ENCODE measurements around the gene CHRD.

Gene CHRD

DNA sequence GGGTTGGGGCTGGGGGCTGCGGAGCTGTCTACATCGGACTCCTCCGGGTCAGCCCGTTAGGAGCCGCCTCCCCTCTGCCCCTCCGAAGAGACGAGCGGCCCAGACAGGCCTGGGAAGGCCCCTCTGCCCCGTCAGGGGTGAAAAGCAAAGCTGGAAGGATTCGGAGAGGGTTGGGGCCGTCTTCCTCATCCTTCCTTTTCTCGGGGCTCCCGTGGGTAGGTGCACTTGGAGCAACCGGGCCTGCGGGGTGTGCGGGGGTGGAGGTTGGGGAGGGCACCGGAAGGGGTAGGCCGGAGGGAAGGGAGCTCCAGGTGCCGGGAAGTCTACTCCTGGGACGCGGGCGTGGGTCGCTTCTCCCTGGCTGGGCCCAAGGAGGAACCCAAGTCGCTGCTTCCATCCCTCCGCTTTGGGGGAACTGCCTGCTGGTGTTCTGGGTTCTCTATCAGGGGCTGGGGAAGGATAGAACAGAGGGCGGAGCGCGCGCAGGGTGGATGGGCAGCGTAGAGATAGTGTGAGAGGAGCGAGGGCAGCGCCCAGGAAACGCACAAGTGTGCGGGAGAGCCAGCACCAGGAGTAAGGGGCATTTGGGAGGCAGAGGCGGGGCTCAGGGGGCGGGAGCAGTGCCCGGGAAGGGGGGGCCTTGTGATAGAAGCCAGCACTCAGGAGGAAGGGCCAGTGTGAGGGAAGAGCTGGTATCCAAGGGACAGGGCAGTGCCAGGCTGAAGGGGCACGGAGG, 17.8 kb upstream of the CHRD start:
- FAIRE-seq, result no peak

DNA sequence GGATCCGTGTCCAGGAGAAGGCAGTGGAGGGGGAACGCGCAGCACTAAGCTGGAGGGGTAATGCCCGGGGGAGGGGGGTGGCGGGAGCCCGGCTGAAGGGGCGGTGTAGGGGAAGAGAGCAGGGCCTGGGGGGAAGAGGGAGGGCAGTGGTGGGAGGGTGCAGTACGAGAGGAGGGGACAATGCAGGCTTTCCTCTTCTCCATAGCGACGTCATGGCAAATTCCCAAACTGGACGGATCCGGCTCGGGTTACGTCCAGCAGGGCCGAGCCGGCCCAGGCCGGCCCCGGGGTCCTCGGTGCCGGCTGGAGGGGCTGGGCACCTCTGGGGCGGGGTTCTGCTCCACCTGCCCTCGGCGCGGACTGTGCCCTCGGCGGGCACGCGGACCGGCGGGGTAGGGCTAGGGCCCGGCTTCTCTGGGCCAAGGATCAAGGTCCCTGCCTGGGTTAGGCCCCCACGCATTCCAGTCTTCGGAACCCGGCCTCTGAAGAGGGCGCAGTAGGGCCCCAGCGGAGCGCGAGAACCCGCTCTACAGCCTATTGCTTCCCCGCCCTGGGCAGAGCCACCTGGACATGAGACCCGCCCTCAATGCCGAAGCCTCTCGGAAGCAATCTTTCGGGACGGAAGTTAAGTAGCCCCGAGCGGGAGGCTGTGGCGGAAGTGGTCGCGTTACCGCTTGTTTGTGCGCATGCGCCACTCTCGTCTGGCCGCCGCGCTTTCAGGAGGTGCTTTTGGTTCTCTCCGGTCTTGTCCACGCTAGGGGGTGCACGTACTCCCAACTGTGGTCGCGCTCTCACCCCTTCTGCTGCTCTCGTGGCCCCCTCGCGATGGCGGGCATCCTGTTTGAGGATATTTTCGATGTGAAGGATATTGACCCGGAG, 16.9 kb upstream of the CHRD start:
- FAIRE-seq, result peak; percentile 85

DNA sequence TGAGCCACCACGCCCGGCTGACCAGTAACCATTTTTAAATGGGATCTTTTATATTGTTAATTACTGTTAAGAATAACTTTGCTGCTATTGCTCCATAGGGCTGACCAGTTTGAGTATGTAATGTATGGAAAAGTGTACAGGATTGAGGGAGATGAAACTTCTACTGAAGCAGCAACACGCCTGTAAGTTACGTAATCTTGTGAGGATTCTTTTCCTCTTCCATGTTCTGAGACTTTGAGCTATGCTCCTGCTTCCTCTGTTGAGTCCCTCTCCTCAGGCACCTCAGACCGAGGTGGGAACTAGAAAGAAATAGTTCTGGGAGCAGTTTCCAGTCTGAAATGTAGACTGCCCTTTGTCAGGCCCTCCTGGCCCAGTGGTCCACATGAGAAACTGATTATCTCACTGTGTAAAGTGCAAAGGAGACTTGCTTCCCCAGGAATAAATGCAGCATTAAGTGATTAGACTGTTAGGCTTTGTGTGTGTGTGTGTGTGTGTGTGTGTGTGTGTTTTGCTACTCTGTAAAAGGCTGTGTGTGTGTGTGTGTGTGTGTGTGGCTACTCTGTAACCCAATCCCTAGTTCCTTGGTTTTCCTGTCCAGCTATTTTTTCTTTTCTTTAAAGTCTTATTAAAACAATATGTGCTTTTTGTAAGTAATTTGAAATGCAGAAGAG, 13.1 kb upstream of the CHRD start:
- FAIRE-seq, result no peak

DNA sequence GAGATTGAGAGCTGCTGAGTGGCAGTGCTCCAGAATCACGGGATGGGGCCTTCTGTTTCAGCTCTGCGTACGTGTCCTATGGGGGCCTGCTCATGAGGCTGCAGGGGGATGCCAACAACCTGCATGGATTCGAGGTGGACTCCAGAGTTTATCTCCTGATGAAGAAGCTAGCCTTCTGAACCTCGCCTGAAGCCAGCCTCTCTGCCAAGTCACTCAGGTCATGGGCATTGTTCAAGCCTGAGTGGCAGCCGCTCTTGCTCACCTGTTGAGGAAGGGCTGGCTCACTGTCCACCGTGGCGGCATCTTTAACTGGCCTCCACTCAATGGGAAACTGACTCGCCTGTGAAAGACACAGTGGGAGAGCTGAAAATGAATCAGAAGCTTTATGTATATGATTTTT, 11.7 kb upstream of the CHRD start:
- FAIRE-seq, result no peak

DNA sequence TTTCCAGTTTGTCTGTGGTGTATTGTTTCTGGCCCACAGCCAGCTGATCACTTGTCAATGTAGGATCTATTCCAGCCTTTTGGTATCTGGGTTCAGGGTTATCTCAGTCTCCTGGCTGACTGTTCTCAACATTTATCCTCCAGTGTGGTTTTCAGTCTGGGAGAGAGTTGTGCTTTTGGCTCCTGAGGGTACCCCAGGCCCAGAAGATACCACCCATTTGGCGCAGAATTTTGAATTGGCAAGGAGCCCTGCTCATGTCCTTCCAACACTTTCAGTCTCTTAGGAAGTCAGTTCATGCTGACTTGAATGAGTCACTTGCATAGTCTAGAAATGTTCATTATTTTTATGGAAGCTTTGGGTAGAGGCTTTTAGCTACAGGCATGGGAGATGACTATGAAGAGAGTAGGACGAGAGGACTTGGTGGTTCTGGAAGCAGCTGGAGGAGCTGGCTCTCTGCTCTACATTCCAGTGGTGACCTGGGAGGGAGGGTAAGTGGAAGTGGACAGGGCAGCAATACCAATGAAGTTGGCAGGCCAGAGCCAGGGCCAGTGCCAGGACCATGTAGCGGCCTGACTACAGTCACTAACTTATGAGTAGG, 11.2 kb upstream of the CHRD start:
- FAIRE-seq, result no peak

DNA sequence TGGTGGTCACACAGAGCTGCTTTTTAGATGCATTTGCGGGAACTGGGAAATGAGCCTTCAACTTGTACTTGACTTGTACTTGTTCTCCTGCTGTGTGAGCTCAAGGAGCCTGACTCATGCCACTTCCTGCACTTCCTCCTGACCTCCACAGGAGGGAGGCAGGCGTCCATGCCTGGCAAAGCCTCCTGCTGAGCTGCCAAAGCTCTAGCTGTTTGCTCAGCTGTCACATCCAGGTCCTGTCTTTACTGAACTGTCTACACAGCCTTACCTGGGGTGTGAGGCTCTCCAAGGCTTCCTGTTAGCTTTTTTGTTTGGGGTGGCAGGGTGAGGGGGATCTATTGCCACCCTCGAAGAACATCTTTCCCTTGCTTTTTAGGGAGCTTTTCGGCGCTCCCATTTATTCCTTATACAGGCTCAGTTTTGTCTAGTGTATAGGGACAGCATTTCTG, 8.3 kb upstream of the CHRD start:
- no peak for FAIRE-seq

DNA sequence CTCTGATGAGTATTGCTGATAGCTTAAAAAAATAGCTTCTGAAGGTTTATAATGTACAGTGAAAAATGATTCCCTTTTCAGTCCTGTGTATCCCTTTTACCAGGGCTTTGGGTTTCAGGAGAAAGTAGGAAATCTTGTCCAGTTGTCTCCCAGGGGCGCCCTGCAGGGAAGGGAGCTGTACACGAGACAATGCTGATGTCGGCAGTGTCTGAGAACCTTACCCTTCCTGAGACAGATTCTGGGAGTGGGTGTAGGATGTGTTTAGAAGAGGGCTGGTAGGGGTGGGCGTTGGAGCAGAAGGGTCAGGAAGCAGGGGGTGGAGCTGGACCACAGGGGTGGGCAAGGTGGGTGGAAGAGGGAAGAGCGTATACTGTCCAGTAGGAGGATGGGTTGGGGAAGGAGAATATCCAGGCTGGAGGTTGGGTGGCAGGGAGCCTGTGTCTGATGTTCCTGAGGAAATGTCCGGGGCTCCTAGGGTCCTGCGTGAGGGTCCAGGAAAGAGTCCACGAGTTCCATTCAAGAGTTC, 7.5 kb upstream of the CHRD start:
- FAIRE-seq, result no peak

DNA sequence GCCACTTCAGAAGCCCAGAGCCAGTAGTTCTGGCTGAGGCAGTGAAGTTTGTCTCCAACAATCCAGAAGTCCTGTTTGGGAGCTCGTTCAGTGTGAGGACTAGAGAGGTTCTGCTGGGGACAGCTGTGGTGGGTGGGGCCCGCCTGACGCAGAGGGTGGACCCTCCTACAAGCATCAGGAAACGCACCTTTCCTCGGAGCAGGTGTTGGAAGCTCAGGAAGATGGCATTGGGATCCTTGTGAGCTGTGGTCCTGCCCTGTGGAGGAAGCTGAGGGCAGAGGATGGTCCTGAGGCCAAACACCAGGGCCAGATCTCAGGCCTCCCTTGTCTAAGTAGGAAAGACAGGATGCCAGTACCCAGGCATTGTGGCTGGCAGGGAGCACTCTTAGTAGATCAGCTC, 6.9 kb upstream of the CHRD start:
- no peak for FAIRE-seq

DNA sequence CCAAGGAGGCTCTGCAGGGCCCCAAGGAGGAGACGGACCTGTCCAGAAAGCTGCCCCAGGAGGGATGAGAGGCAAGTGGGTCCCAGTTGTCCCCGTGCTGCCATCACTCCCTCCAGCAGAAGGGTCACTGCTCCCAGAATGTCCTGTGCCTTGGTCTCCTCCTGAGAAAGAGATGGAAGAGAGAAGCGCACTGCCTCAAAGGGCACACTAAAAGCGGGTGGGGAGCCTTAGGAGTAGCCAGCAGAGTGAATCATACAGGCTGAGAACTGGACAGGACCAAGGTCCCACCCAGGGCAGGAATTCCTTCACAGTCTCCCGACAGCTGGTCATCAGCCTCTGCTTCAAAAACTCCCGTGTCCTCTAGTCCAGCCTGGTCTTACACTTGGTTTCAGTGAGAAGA, 6.4 kb upstream of the CHRD start:
- no peak for FAIRE-seq

DNA sequence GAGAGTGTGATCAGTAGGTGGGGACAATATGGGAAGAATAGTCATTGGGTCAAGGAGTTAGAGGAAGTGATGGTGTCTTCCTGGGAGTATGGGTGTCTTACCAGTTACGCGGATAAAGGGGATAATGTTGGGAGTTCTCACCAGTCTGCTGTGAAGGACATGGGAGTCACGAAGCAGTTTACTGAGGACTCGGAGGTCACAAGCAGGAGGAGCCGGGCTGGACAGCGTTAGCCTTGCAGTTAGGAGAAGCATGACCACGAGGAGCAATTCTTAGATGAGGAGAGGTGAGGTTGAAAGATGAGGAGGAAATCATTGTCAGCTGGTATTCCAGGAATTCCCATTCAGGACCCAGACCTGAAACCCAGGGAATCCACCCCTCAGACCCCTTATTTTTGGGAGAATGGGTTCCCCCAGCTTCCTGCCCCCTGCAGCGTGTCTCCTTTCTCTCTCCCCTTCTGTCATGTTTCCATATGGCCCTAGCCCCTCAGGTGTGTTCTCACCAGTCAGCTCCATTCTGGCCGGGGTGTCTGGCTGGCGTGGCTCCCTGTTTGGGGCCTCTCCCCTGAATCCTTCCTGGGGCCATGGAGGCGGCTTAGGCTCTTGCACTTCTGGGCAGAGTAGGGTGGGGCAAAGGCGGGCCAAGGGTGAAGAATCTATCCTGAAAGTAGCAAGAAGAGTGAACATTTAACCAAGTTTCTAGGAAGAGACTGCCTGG, 4.0 kb upstream of the CHRD start:
- no peak for FAIRE-seq

DNA sequence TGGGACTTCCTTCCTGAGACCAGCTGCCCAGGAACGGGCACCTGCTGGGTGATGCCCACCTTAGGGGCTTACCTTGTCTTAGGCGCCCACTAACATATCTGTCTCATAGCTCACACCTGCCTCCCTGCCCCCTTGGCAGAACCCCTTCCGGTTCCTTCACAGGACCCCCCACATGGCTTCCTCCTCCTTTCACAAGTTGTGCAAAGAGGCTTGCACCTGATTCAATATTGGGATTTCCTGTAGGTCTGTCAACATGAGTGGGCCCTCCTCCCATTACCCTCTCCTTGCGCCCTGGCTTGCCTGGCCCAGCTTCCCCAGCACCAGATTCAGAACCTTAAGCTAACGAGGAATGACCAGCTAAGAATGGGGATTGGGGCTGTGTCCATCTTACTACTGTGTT, 2.5 kb upstream of the CHRD start:
- FAIRE-seq, result no peak

DNA sequence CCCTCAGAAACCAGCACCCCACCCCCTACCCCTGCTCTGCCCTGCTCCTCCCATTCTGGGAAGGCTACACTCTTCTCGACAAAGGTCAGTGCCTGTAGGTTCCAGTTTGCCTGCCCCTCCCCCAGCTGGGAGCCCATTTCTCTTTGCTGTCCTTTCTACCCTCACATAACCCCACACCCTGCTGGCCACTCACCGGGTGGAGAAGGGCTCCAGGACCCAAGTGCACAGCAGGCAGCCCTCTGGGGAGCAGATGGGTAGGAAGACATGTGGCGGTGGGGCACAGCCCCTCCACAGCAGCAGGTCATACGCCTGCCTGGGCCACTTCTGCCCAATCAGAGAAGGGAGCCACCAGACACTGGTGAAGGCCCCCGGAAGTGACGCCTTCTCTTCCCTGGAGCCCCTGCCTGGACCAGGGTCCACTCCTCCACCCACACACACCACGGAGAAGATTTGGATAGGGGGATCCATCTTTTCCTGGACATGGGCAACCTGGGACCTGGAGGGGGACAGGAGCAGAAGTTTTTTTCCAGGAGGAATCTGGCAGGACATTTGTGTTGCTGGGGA, 1.9 kb upstream of the CHRD start, which contains the start of gene THPO:
TSS of gene THPO (minus strand) at position 326 of the 564 bp plus-strand sequence. CDS start 1,948 bp downstream, outside the sequence.
- no peak for FAIRE-seq

DNA sequence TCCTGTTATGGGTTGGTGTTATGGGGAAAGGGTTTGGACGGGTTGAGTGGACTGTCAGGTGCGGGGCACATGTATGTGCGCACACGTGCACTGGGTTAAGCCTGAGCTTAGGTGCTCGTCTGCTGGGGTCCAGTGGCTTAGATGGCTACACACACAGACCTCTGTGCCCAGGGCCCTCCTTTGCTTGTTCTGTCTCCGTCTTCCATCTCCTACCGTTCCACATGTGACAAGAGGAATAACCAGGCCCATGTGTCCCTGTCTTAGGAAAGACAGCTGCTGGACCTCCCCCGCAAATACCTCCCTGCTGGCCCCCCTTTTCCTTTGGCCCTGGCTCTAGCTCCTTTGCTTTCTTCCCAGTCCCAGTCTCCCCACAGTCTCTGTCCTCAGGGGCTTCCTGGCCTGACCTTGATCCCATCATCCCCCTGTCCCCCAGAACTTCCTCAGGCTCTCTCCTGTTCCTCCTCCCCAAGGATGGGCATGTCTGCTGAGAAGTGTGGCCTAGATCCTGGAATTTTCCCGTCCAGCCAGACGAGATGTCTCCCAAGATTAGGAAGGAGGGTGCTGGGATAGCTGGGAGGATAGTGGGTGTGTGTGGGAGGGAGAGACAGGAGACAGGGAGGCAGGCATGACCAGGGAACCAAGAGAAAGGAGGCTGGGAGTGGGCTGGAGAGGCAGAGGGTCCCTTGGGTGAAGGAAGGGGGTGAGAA, 1.1 kb upstream of the CHRD start:
- no peak for FAIRE-seq

DNA sequence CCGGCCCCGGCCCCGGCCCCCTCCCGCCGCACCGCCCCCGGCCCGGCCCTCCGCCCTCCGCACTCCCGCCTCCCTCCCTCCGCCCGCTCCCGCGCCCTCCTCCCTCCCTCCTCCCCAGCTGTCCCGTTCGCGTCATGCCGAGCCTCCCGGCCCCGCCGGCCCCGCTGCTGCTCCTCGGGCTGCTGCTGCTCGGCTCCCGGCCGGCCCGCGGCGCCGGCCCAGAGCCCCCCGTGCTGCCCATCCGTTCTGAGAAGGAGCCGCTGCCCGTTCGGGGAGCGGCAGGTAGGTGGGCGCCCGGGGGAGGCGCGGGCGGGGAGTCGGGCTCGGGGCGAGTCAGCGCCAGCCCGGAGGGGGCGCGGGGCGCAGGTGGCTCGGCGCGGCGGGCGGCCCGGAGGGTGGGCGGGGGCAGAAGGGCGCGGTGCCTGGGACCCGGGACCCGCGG, 352 bp downstream of the CHRD start:
- no peak for FAIRE-seq

DNA sequence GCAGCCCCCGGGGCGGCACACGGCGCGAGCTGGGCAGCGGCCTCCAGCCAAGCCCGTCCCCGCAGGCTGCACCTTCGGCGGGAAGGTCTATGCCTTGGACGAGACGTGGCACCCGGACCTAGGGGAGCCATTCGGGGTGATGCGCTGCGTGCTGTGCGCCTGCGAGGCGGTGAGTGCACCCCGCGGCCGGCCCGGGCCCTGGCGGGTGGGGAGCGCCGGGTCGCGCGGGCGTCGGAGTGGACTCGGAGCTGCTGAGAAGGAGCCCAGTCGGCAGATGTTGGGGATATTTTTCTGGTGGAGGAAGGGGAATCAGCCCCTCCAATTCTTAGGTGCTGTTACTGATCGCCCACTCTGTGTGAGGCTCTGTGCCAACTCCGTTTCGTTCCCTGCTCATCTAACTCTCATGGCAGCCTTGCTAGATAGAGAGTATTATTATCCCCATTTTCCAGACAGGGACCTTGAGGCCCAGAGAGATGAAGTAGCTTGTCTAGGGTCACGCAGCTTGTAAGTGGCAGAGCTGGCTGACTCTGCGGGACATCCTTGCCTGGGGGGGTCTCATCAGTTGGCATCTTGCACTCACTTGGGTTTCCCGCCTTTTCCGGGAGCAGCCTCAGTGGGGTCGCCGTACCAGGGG, 890 bp downstream of the CHRD start:
- FAIRE-seq, result no peak

DNA sequence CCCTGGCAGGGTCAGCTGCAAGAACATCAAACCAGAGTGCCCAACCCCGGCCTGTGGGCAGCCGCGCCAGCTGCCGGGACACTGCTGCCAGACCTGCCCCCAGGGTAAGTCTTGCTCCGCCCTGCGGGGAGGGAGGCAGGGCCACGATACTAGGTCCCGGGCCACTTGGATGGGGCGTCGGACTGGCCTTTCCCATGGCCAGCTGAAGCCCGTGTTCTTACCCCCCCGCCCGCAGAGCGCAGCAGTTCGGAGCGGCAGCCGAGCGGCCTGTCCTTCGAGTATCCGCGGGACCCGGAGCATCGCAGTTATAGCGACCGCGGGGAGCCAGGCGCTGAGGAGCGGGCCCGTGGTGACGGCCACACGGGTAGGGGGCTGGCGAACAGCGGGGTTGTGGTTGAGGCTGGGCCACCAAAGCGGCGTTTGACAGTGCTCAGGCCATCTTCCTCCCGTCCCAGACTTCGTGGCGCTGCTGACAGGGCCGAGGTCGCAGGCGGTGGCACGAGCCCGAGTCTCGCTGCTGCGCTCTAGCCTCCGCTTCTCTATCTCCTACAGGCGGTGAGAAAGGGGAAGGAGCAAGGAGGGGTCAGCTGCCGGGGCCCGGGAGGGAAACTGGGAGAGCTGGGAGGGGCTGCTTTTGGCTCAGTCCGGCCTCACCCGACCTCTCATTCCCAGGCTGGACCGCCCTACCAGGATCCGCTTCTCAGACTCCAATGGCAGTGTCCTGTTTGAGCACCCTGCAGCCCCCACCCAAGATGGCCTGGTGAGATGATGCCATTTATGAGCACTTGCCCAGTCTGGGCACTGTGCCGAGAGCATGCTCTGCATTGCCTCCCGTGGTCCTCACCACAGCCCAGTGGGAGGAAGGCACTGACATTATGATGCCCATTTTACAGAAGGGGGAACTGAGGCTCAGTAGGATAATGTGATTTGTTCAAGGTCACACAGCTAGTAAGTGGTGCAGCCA, 1.7 kb downstream of the CHRD start:
- FAIRE-seq, result no peak

DNA sequence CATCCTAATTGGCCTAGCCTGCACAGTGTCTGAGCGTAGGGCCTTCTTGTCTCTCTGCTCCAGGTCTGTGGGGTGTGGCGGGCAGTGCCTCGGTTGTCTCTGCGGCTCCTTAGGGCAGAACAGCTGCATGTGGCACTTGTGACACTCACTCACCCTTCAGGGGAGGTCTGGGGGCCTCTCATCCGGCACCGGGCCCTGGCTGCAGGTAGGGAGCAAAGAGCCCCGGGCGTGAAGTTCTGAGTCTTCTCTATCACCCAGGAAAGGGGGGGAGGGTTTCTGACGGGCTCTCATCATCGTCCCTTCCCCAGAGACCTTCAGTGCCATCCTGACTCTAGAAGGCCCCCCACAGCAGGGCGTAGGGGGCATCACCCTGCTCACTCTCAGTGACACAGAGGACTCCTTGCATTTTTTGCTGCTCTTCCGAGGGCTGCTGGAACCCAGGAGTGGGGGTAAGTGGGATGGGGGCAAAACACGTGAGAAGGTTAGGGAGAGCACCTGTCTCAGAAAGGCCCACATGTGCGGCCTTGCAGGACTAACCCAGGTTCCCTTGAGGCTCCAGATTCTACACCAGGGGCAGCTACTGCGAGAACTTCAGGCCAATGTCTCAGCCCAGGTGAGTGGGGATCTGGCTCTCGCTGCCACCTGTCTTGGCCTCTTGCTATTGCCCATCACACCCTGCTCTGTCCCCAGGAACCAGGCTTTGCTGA, 2.6 kb downstream of the CHRD start:
- no peak for FAIRE-seq

DNA sequence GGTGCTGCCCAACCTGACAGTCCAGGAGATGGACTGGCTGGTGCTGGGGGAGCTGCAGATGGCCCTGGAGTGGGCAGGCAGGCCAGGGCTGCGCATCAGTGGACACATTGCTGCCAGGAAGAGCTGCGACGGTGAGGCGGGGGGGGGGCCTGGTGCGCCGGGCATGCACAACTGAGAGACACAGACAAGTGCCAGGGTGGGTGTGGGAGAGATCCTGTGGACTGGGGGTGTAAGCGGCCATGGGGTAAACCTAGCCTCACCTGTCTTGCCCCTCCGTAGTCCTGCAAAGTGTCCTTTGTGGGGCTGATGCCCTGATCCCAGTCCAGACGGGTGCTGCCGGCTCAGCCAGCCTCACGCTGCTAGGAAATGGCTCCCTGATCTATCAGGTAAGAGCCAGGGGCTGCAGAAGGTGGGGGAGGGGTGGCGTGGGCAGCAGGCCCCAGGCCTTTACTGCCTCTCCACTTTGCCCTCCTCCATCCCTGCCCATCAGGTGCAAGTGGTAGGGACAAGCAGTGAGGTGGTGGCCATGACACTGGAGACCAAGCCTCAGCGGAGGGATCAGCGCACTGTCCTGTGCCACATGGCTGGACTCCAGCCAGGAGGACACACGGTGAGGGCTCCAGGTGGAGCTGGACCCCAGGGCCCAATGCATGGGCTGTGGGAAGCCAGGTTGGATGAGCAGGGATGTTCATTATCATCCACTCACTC, 3.3 kb downstream of the CHRD start:
- no peak for FAIRE-seq
